ENCODE measurements around the gene B3GNT5. TPM values are rescaled to one million over a fixed set of nuclear protein-coding genes. Genes with fewer than 3 reads are reported as not detected.

B3GNT5 gene
- total and polyA plus RNA-seq, 2 of the 8 experiments (the other 6 are each of a cell fraction or from before 2014, with no cell fraction given): 2.4 to 9.7 TPM

DNA sequence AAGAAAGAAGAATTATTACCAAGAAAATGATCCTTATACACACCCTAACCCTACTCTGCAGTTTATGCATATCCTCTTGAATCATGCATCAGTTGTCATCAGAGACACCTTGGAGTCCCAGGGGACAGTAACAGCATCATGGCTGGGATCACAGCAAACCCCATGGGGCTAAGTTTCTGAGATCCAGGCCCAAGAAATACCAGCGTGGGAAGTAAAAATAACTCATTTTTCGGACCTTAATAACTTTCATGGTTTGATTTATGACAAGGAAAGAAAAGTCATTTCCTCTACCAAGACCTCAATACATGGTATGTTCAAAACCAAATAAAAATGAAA is 38.8 kb upstream of the B3GNT5 start:
- Histone ChIP-seq H4K91ac (replicated peaks; ENCODE audit: insufficient read length, low read length) (no peak overlapping the region), H3K4me2 (ENCODE audit: insufficient read depth in 1 of 2, low read depth in 2 of 2, low read length in 2 of 2) (no peak overlapping the region), H3K36me3 (ENCODE audit: control insufficient read depth in 2 of 4, insufficient read depth in 4 of 4, low read length in 3 of 4) (no peaks in the 10 kb centered on the region; a peak in 1 of 8 replicates), H4K20me1 (replicated peaks in 1 of 2; ENCODE audit: control insufficient read depth in 1 of 2, insufficient read depth in 2 of 2, low read length in 2 of 2) (no peaks in the 10 kb centered on the region), H3K9me3 (ENCODE audit: insufficient read depth in 2 of 2, low read depth in 1 of 2, low read length in 1 of 2) (no peaks in the 10 kb centered on the region), H3K9ac (replicated peaks in 1 of 4; ENCODE audit: extremely low read depth in 1 of 4, low read depth in 3 of 4, low read length in 3 of 4) (no peak overlapping the region), H3K4me3 (ENCODE audit: extremely low read depth in 1 of 4, insufficient read depth in 2 of 4, low read depth in 3 of 4, low read length in 4 of 4) (no peak overlapping the region), H3K18ac (ENCODE audit: extremely low read depth, low read length) (no peak overlapping the region), H3K56ac (replicated peaks; ENCODE audit: insufficient read length, low read depth, low read length) (no peak overlapping the region), H3K27ac (ENCODE audit: low read depth, low read length) (no peak overlapping the region), H4K8ac (ENCODE audit: extremely low read depth, insufficient read depth, low read length) (no peak overlapping the region), H4K5ac (ENCODE audit: insufficient read length, low read depth, low read length) (no peak overlapping the region), H2BK5ac (ENCODE audit: low read depth, low read length) (no peak overlapping the region), H2BK20ac (ENCODE audit: low read length) (no peak overlapping the region), H3K4me1 (replicated peaks in 1 of 4; ENCODE audit: control insufficient read depth in 3 of 4, insufficient read depth in 4 of 4, low read length in 3 of 4) (no peaks in the 10 kb centered on the region), H3K79me2 (ENCODE audit: control insufficient read depth in 1 of 2, insufficient read depth in 2 of 2, low read length in 2 of 2) (no peaks in the 10 kb centered on the region), H3K14ac (ENCODE audit: insufficient read length) (no peak overlapping the region), H2AFZ (ENCODE audit: low read length) (no peak overlapping the region), H3K23ac (ENCODE audit: insufficient read length) (no peak overlapping the region), H3K4ac (replicated peaks; ENCODE audit: insufficient read length, low read depth, low read length) (no peak overlapping the region), H3K79me1 (ENCODE audit: low read depth, low read length) (no peaks in the 10 kb centered on the region), H2BK12ac (ENCODE audit: low read depth, low read length) (no peak overlapping the region), H2BK120ac (replicated peaks; ENCODE audit: low read depth, low read length) (no peak overlapping the region), H3K27me3 (replicated peaks in 1 of 4; ENCODE audit: control insufficient read depth in 3 of 4, extremely low read depth in 1 of 4, insufficient read depth in 3 of 4, low read length in 3 of 4) (no peaks in the 10 kb centered on the region), H3K23me2 (ENCODE audit: low read depth, low read length) (no peaks in the 10 kb centered on the region; the same call in 1 of the 2 replicates), H2AK5ac (ENCODE audit: low read depth, low read length) (no peak overlapping the region), H2BK15ac (ENCODE audit: low read length) (no peak overlapping the region)
- WGBS, 2 experiments (ENCODE audit: extremely low coverage in 1 of 2, insufficient coverage in 1 of 2, insufficient read length in 1 of 2, insufficient replicate concordance in 2 of 2, low coverage in 1 of 2, low lambda C conversion rate in 2 of 2, missing lambda C conversion rate in 1 of 2): 77% methylated on average over 2 of the region's 2 CpGs; no CpG with 5 or more reads in 1 of the 2 experiments
- ChIA-PET CTCF (ENCODE audit: partially characterized antibody) (interaction anchor here (1.3 to 2.1 kb wide), 2 partner anchors 25 to 30 kb away, joined by 4 to 6 read pairs; no protein-coding TSS in a partner anchor), POLR2A (ENCODE audit: partially characterized antibody) (no interaction called here)
- no peak for TF ChIP-seq CHD2 (IDR thresholded peaks at IDR 0.05; ENCODE audit: low read length)
- TF ChIP-seq ASH2L (IDR thresholded peaks at IDR 0.05; ENCODE audit: low read length): no peak
- TF ChIP-seq SIN3A (conservative IDR thresholded peaks at IDR 0.05 in 1 of 2, IDR thresholded peaks at IDR 0.05 in 1 of 2; ENCODE audit: low read depth in 1 of 2, low read length in 2 of 2): no peak
- no peak for TF ChIP-seq CTBP2 (IDR thresholded peaks at IDR 0.05; ENCODE audit: borderline replicate concordance, insufficient read depth, insufficient read length, low read length)
- no peak for TF ChIP-seq TAF1 (IDR thresholded peaks at IDR 0.05; ENCODE audit: low read depth, low read length)
- no peak for TF ChIP-seq BACH1 (IDR thresholded peaks at IDR 0.05; ENCODE audit: low read length)
- no peak for TF ChIP-seq NRF1 (IDR thresholded peaks at IDR 0.05; ENCODE audit: low read depth, low read length)
- no peak for TF ChIP-seq CHD1 (IDR thresholded peaks at IDR 0.05; ENCODE audit: low read depth, low read length)
- no peak for TF ChIP-seq SP2 (IDR thresholded peaks at IDR 0.05; ENCODE audit: low read length)
- no peak for TF ChIP-seq TEAD4 (IDR thresholded peaks at IDR 0.05; ENCODE audit: low read depth, low read length)
- no peak for FAIRE-seq
- no peak for DNase-seq (ENCODE audit: low read depth in 1 of 2, low spot score in 2 of 2)

Measured in H1 (cell line).